B cell (primary cell): ENCODE results near the gene PSMB2. TPM values are rescaled to one million over a fixed set of nuclear protein-coding genes. Genes with fewer than 3 reads are reported as not detected.

Source experiments
- ATAC-seq: fragments of 200-7000 bp; cut with Tn5 transposase; one replicate; pipeline ENCODE4 v1.10.0; 2021; ENCODE audit warnings: low read depth, mild to moderate bottlenecking, moderate number of reproducible peaks, moderate library complexity
- CTCF ChIA-PET: fragments of 350-600 bp; sonication (Branson Sonifier 250); formaldehyde crosslinking; loops from one replicate; lab custom pipeline; 2021; ENCODE audit warnings: antibody characterized with exemption, inconsistent platforms; lab: Charles Lee
- POLR2A ChIA-PET: fragments of 350-600 bp; sonication (Branson Sonifier 250); formaldehyde crosslinking; loops from one replicate; lab custom pipeline; 2021; ENCODE audit warnings: antibody characterized with exemption; lab: Charles Lee
- DNase-seq: peaks from one replicate; pipeline ENCODE4 v3.0.0; 2013
- H2AFZ ChIP-seq: 2 replicates; pipeline ENCODE4 v1.6.1; 2012; ENCODE audit warnings: mild to moderate bottlenecking, low read depth, low read length; ENCODE audit not compliant: insufficient read depth, poor library complexity, severe bottlenecking
- H3K27ac ChIP-seq, 2 donors: 1 replicate in 1 of 2; 2 replicates in 1 of 2; pipeline ENCODE4 v1.5.1; 2012 to 2013; ENCODE audit warnings: low read length in 2 of 2, mild to moderate bottlenecking in 2 of 2, moderate library complexity in 1 of 2
- H3K27me3 ChIP-seq, 4 experiments: fragments of 200-600 bp in 1 of 4; sonication (generic) in 1 of 4; replicated peaks in 1 of 4; 1 replicate in 2 of 4; 2 replicates in 2 of 4; pipeline versions ENCODE4 v1.6.1 to v1.7.0; 2013 to 2016; ENCODE audit warnings: low read length in 3 of 4, mild to moderate bottlenecking in 2 of 4, mixed read lengths in 1 of 4, moderate library complexity in 1 of 4; ENCODE audit not compliant: insufficient read depth in 4 of 4, control insufficient read depth in 3 of 4; ENCODE audit errors: control extremely low read depth in 1 of 4
- H3K36me3 ChIP-seq, 2 experiments: replicated peaks in 1 of 2; 1 replicate in 1 of 2; 2 replicates in 1 of 2; pipeline versions ENCODE4 v1.6.1 to v1.7.1; 2013; ENCODE audit warnings: low read length in 1 of 2; ENCODE audit not compliant: insufficient read depth in 2 of 2, control insufficient read depth in 1 of 2; ENCODE audit errors: control extremely low read depth in 1 of 2, extremely low read depth in 1 of 2
- H3K4me1 ChIP-seq, 2 donors: fragments of 200-600 bp in 1 of 2; sonication (generic) in 1 of 2; 1 replicate in 1 of 2; 2 replicates in 1 of 2; pipeline versions ENCODE4 v1.5.1 to v1.6.1; 2013 to 2017; ENCODE audit warnings: low read length in 2 of 2; ENCODE audit not compliant: control insufficient read depth in 2 of 2, insufficient read depth in 2 of 2
- H3K4me2 ChIP-seq: replicated peaks from 2 replicates; pipeline ENCODE3; 2012; ENCODE audit warnings: mild to moderate bottlenecking, low read depth, low read length; ENCODE audit not compliant: poor library complexity, severe bottlenecking
- H3K4me3 ChIP-seq, 5 experiments: fragments of 200-600 bp in 1 of 5; sonication (generic) in 1 of 5; 1 replicate in 3 of 5; 2 replicates in 2 of 5; pipeline versions ENCODE4 v1.5.1 to v1.7.0; 2011 to 2016; ENCODE audit warnings: low read length in 4 of 5, mild to moderate bottlenecking in 4 of 5, low read depth in 2 of 5, control low read depth in 1 of 5, moderate library complexity in 1 of 5; ENCODE audit not compliant: insufficient read depth in 1 of 5; ENCODE audit errors: control extremely low read depth in 1 of 5, extremely low read depth in 1 of 5
- H3K79me2 ChIP-seq: fragments of 200-600 bp; sonication (generic); one replicate; pipeline ENCODE4 v1.6.0; 2016; ENCODE audit warnings: low read length; ENCODE audit not compliant: control insufficient read depth, insufficient read depth
- H3K9ac ChIP-seq: fragments of 200-600 bp; sonication (generic); 2 replicates; pipeline ENCODE4 v1.6.1; 2017; ENCODE audit warnings: mild to moderate bottlenecking, low read length, moderate library complexity
- H3K9me3 ChIP-seq, 3 donors: one replicate each; pipeline versions ENCODE4 v1.6.1 to v1.7.1; 2013; ENCODE audit warnings: low read length in 2 of 3; ENCODE audit not compliant: control insufficient read depth in 2 of 3, insufficient read depth in 1 of 3; ENCODE audit errors: control extremely low read depth in 1 of 3
- H4K20me1 ChIP-seq: 2 replicates; pipeline ENCODE4 v1.6.0; 2012; ENCODE audit warnings: mild to moderate bottlenecking, low read length; ENCODE audit not compliant: insufficient read depth, control insufficient read depth, poor library complexity, severe bottlenecking
- H3K27ac Mint-ChIP-seq: one replicate; pipeline ENCODE4 v1.8.0; 2021; ENCODE audit warnings: mixed read lengths
- H3K27me3 Mint-ChIP-seq: one replicate; pipeline ENCODE4 v1.8.0; 2021; ENCODE audit warnings: mixed read lengths
- H3K4me1 Mint-ChIP-seq: one replicate; pipeline ENCODE4 v1.8.0; 2021; ENCODE audit warnings: mixed read lengths
- H3K4me3 Mint-ChIP-seq: one replicate; pipeline ENCODE4 v1.8.0; 2021; ENCODE audit warnings: mixed read lengths
- H3K9me3 Mint-ChIP-seq: one replicate; pipeline ENCODE4 v1.8.0; 2022; ENCODE audit warnings: mixed read lengths; ENCODE audit not compliant: insufficient read depth
- CTCF ChIP-seq: fragments of 200-600 bp; IDR thresholded peaks from one replicate; pipeline ENCODE4 v1.8.0; 2022; ENCODE audit warnings: antibody characterized with exemption, mild to moderate bottlenecking
- EZH2 ChIP-seq: IDR thresholded peaks from 2 replicates; pipeline ENCODE4 v1.6.1; 2012; ENCODE audit warnings: borderline replicate concordance, low read depth, mild to moderate bottlenecking, moderate library complexity, low read length; ENCODE audit not compliant: insufficient read depth, poor library complexity, severe bottlenecking
- WGBS: methylation state at CpG from one replicate; pipeline ENCODE4 v1.1.5; 2013; ENCODE audit warnings: missing lambda C conversion rate; ENCODE audit not compliant: insufficient coverage; 5-methylcytosine and 5-hydroxymethylcytosine counted together
- intact Hi-C: fragments of 100-400 bp; cut with micrococcal nuclease; formaldehyde crosslinking; loops from one replicate; pipeline ENCODE4 v1.10.0; 2022
- polyA plus RNA-seq: library from polyadenylated mRNA; depleted of rRNA; stranded (reverse); fragments of >200 nt; gene quantifications from 2 replicates; pipeline ENCODE4 v1.2.3, GENCODE V29; 2012
- total RNA-seq, 2 donors: library from RNA; stranded (reverse); fragments of 120-200 nt in 1 of 2; gene quantifications; 1 replicate in 1 of 2; 2 replicates in 1 of 2; pipeline versions ENCODE4 v1.2.3 to v1.2.4, GENCODE V29; 2013 to 2022

Gene PSMB2
- total and polyA plus RNA-seq, 2 donors (not counting 1 experiment from before 2014, with no cell fraction given) = 20.5 to 26.2 TPM

- WGBS = 96% methylated on average over 14 of the region's 15 CpGs
- H3K79me2 ChIP-seq = peaks cover under 1% of the 10 kb centered on the region
- no peaks in the 10 kb centered on the region for H3K9me3 ChIP-seq
- ChIA-PET POLR2A (interaction anchor here (0.6 kb wide), 1 partner anchor 106 kb away, joined by 3 read pairs; no protein-coding TSS in a partner anchor), CTCF (interaction anchor here (0.6 to 3.9 kb wide), 6 partner anchors 10 to 167 kb away, joined by 3 to 30 read pairs (median 4); no protein-coding TSS in a partner anchor)
- peaks cover 26% of the 10 kb centered on the region for H3K4me1 Mint-ChIP-seq
- no peak overlapping the region for H3K27ac ChIP-seq
- intact Hi-C loops = no loop called here
- no peak overlapping the region for H3K27ac Mint-ChIP-seq
- ATAC-seq = no peak
- H4K20me1 ChIP-seq = peaks cover 7% of the 10 kb centered on the region
- H3K4me2 ChIP-seq = no peak overlapping the region
- no peak for DNase-seq
- no peaks in the 10 kb centered on the region for H3K27me3 ChIP-seq
- no peak overlapping the region for H3K4me3 ChIP-seq
- H3K9me3 Mint-ChIP-seq = no peaks in the 10 kb centered on the region
- H3K9ac ChIP-seq = no peak overlapping the region
- H3K4me1 ChIP-seq = peaks cover 4 to 10% of the 10 kb centered on the region in 2 donors
- H3K4me3 Mint-ChIP-seq = no peak overlapping the region
- H3K27me3 Mint-ChIP-seq = no peaks in the 10 kb centered on the region
- TF ChIP-seq EZH2 = no peak
- no peak for TF ChIP-seq CTCF
- peaks cover 0 to 5% of the 10 kb centered on the region in 2 experiments for H3K36me3 ChIP-seq
- no peak overlapping the region for H2AFZ ChIP-seq
These were observed 79.2 kb downstream of the PSMB2 start for GRCh38 chr1:35561972-35562680.

- intact Hi-C loops = no loop called here
- CTCF ChIA-PET = interaction anchor here (0.7 to 3.9 kb wide), 5 partner anchors 10 to 165 kb away, joined by 3 to 30 read pairs (median 5); no protein-coding TSS in a partner anchor
These were observed 79.9 kb downstream of the PSMB2 start for GRCh38 chr1:35561297-35561971.

More at GRCh38 chr1:35561297-35561971, 79.9 kb downstream of the PSMB2 start:
- Histone ChIP-seq H3K4me2 (no peak overlapping the region), H2AFZ (no peak overlapping the region), H3K9me3 (no peaks in the 10 kb centered on the region), H3K4me3 (no peak overlapping the region), H3K4me1 (peaks cover 7 to 14% of the 10 kb centered on the region in 2 donors), H4K20me1 (peaks cover 7% of the 10 kb centered on the region), H3K9ac (no peak overlapping the region), H3K36me3 (no peaks in the 10 kb centered on the region), H3K79me2 (peaks cover 7% of the 10 kb centered on the region), H3K27me3 (no peaks in the 10 kb centered on the region), H3K27ac (no peak overlapping the region)
- Mint-ChIP-seq H3K27ac (no peak overlapping the region), H3K4me3 (no peak overlapping the region), H3K27me3 (no peaks in the 10 kb centered on the region), H3K9me3 (no peaks in the 10 kb centered on the region), H3K4me1 (peaks cover 29% of the 10 kb centered on the region)
- WGBS = 92% methylated on average over 10 of the region's 11 CpGs
- no peak for DNase-seq
- TF ChIP-seq EZH2 (no peak), CTCF (no peak)
- ATAC-seq = no peak
- POLR2A ChIA-PET = no interaction called here
